H1 (cell line): ENCODE measurements around the gene KCNIP3.

Experiments used
- CTCF ChIP-seq, 3 experiments: IDR thresholded peaks; 1 replicate in 2 of 3; 2 replicates in 1 of 3; pipeline versions ENCODE4 v1.5.1 to v1.6.1; 2011; ENCODE audit warnings: low read length in 3 of 3, mild to moderate bottlenecking in 3 of 3, inconsistent platforms in 2 of 3, low read depth in 1 of 3, moderate library complexity in 1 of 3; ENCODE audit not compliant: insufficient read depth in 1 of 3; ENCODE audit errors: control extremely low read depth in 1 of 3
- GTF2F1 ChIP-seq: IDR thresholded peaks from 2 replicates; pipeline ENCODE4 v1.6.1; 2012; ENCODE audit warnings: low read depth, low read length, improper control_type of control experiment, borderline replicate concordance
- NRF1 ChIP-seq: IDR thresholded peaks from 2 replicates; pipeline ENCODE4 v1.6.1; 2011; ENCODE audit warnings: mild to moderate bottlenecking, low read depth, low read length, improper control_type of control experiment
- POLR2A ChIP-seq, 2 experiments: IDR thresholded peaks; 1 replicate in 1 of 2; 2 replicates in 1 of 2; pipeline ENCODE4 v1.6.1; 2011; ENCODE audit warnings: low read depth in 2 of 2, low read length in 2 of 2, mild to moderate bottlenecking in 2 of 2; ENCODE audit errors: control extremely low read depth in 1 of 2

GRCh38 chr2:95382192-95382591 is 85.0 kb downstream of the KCNIP3 start:
- TF ChIP-seq POLR2A (IDR thresholded peaks at IDR 0.05; ENCODE audit: control extremely low read depth in 1 of 2, low read depth in 2 of 2, low read length in 2 of 2) (no peak), GTF2F1 (no peak), NRF1 (no peak), CTCF (IDR thresholded peaks at IDR 0.05; ENCODE audit: control extremely low read depth in 1 of 3, insufficient read depth in 1 of 3, low read depth in 1 of 3, low read length in 3 of 3) (no peak)
